Caco-2 (cell line): ENCODE data around the gene PAGR1. TPM values are rescaled to one million over a fixed set of nuclear protein-coding genes. Genes with fewer than 3 reads are reported as not detected.
"Not testable (repeated sequence)": the region's sequence is repeated elsewhere in the genome, so short reads cannot be mapped to it uniquely, and the experiment has no call there.

ENCODE experiments used
- BruUV-seq: library from RNA; stranded (reverse); fragments of 400-500 nt; replicated peaks from 2 replicates; lab custom pipeline; 2021; lab: Mats Ljungman, UMichigan
- CTCF ChIA-PET: fragments of 300-600 bp; sonication (Branson Sonifier 250); formaldehyde crosslinking; loops from one replicate; lab custom pipeline; 2022; ENCODE audit warnings: antibody characterized with exemption; lab: Charles Lee
- POLR2A ChIA-PET: fragments of 300-600 bp; sonication (Branson Sonifier 250); formaldehyde crosslinking; loops from one replicate; lab custom pipeline; 2022; ENCODE audit warnings: antibody characterized with exemption; lab: Charles Lee
- DNase-seq, 2 experiments: peaks; one replicate each; pipeline versions ENCODE4 v3.0.0 to v3.0.0-alpha.2; 2020 to 2022
- H3K27me3 ChIP-seq: replicated peaks from 2 replicates; pipeline ENCODE4 v1.6.0; 2011; ENCODE audit warnings: low read length; ENCODE audit not compliant: control insufficient read depth, insufficient read depth
- H3K36me3 ChIP-seq: 2 replicates; pipeline ENCODE4 v1.5.1; 2011; ENCODE audit warnings: low read length; ENCODE audit not compliant: control insufficient read depth, insufficient read depth
- H3K4me1 ChIP-seq: fragments of 250-450 bp; sonication (Bioruptor Pico); 2 replicates; pipeline ENCODE4 v1.5.1; 2020; ENCODE audit warnings: mild to moderate bottlenecking
- H3K4me3 ChIP-seq: 2 replicates; pipeline ENCODE4 v1.5.1; 2011; ENCODE audit warnings: low read depth, mild to moderate bottlenecking, control low read depth, low read length
- H3K9me3 ChIP-seq: fragments of 250-450 bp; sonication (Bioruptor Pico); 2 replicates; pipeline ENCODE4 v1.5.1; 2020; ENCODE audit warnings: mild to moderate bottlenecking, moderate library complexity
- H3K27ac Mint-ChIP-seq: one replicate; pipeline ENCODE4 v1.8.0; 2022; ENCODE audit warnings: mixed read lengths; ENCODE audit not compliant: unreplicated experiment
- H3K27me3 Mint-ChIP-seq: one replicate; pipeline ENCODE4 v1.8.0; 2022; ENCODE audit warnings: mixed read lengths; ENCODE audit not compliant: insufficient read depth, unreplicated experiment
- H3K36me3 Mint-ChIP-seq: one replicate; pipeline ENCODE4 v1.8.0; 2022; ENCODE audit warnings: mild to moderate bottlenecking, mixed read lengths; ENCODE audit not compliant: insufficient read depth, unreplicated experiment
- H3K4me1 Mint-ChIP-seq: one replicate; pipeline ENCODE4 v1.8.0; 2022; ENCODE audit warnings: low read depth, mixed read lengths; ENCODE audit not compliant: unreplicated experiment
- H3K4me3 Mint-ChIP-seq: one replicate; pipeline ENCODE4 v1.8.0; 2022; ENCODE audit warnings: mild to moderate bottlenecking, moderate library complexity, mixed read lengths; ENCODE audit not compliant: unreplicated experiment
- H3K9me3 Mint-ChIP-seq: one replicate; pipeline ENCODE4 v1.8.0; 2022; ENCODE audit warnings: mixed read lengths; ENCODE audit not compliant: unreplicated experiment
- CTCF ChIP-seq, 2 experiments: fragments of 200-600 bp in 1 of 2; IDR thresholded peaks; 1 replicate in 1 of 2; 2 replicates in 1 of 2; pipeline versions ENCODE4 v1.5.1 to v1.8.0; 2011 to 2022; ENCODE audit warnings: antibody characterized with exemption in 1 of 2, control low read depth in 1 of 2, inconsistent platforms in 1 of 2, low read depth in 1 of 2, low read length in 1 of 2, mild to moderate bottlenecking in 1 of 2, moderate library complexity in 1 of 2; ENCODE audit not compliant: insufficient read depth in 1 of 2, severe bottlenecking in 1 of 2, unreplicated experiment in 1 of 2
- intact Hi-C: fragments of 100-400 bp; cut with micrococcal nuclease; formaldehyde crosslinking; loops from one replicate; pipeline ENCODE4 v1.10.0; 2022; ENCODE audit not compliant: unreplicated experiment
- total RNA-seq: library from RNA; stranded (reverse); gene quantifications from 2 replicates; pipeline ENCODE4 v1.2.3, GENCODE V29; 2022

The PAGR1 gene
- total RNA-seq, 1 experiment from 2014 or later, result 33.0 TPM

DNA sequence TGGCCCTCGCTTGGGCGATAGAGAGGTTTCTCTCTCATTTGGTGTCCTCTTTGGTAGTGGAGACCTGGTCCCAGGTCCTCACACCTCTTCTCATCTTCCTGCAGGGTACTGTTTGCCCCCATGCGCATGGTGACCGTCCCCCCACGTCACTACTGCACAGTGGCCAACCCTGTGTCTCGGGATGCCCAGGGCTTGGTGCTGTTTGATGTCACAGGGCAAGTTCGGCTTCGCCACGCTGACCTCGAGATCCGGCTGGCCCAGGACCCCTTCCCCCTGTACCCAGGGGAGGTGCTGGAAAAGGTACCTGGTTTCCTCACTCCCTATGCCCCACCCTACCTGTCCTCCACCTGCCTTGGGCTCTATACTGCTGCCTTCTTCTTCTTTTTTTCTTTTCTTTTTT lies 14.8 kb downstream of the PAGR1 start:
- H3K36me3 Mint-ChIP-seq, result peaks cover 24% of the 10 kb centered on the region
- intact Hi-C loops, result no loop called here
- 0 out of 2 replicates have a peak, but pooled peaks cover 2% of the 10 kb centered on the region for H3K36me3 ChIP-seq

DNA sequence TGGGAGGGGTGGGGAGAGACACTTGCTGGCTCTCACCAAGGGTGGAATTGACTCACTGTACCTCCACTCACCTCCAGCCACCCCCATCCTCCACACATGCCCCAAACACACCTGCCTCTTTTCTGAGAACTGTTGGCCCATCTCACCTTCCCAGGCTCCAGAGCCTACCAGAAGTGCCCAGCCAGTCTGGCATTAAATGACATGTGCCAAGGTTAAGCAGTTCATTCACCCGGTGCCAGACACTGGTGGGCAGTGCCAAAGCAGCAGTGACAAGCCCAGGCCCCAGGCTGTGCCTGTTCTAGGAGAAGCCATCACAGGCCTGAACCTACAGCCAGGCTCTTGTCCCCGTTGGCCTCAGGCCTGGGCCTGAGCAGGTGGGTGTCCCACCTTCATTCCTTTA lies 15.5 kb downstream of the PAGR1 start:
- intact Hi-C loops, result no loop called here
- ChIA-PET CTCF (no interaction called here), POLR2A (no interaction called here)
- H3K9me3 ChIP-seq, result no peaks in the 10 kb centered on the region
- TF ChIP-seq CTCF (IDR thresholded peaks at IDR 0.05; ENCODE audit: insufficient read depth in 1 of 2, low read depth in 1 of 2, low read length in 1 of 2, severe bottlenecking in 1 of 2, unreplicated experiment in 1 of 2), result no peak
- peaks cover 20% of the 10 kb centered on the region for H3K4me1 Mint-ChIP-seq
- H3K4me3 Mint-ChIP-seq, result no peak overlapping the region
- H3K9me3 Mint-ChIP-seq, result no peaks in the 10 kb centered on the region
- H3K27me3 Mint-ChIP-seq, result no peaks in the 10 kb centered on the region
- 0 out of 2 replicates have a peak, but pooled peaks cover 2% of the 10 kb centered on the region for H3K36me3 ChIP-seq
- no TSS peak for BruUV-seq
- peak overlapping the region; percentile 89 for H3K27ac Mint-ChIP-seq
- peaks cover 31% of the 10 kb centered on the region for H3K4me1 ChIP-seq
- no peaks in the 10 kb centered on the region for H3K27me3 ChIP-seq
- no peak for DNase-seq
- H3K36me3 Mint-ChIP-seq, result peaks cover 25% of the 10 kb centered on the region
- H3K4me3 ChIP-seq, result no peak overlapping the region

More for the DNA sequence above, 14.8 kb downstream of the PAGR1 start:
- H3K4me1 ChIP-seq, result peaks cover 37% of the 10 kb centered on the region
- POLR2A ChIA-PET, result no interaction called here
- Mint-ChIP-seq H3K27me3 (no peaks in the 10 kb centered on the region), H3K4me3 (peak overlapping the region; percentile 59), H3K27ac (peak overlapping the region; percentile 89), H3K9me3 (no peaks in the 10 kb centered on the region), H3K4me1 (peaks cover 20% of the 10 kb centered on the region)
- CTCF ChIA-PET, result no interaction called here
- no peaks in the 10 kb centered on the region for H3K27me3 ChIP-seq
- TF ChIP-seq CTCF (IDR thresholded peaks at IDR 0.05; ENCODE audit: insufficient read depth in 1 of 2, low read depth in 1 of 2, low read length in 1 of 2, severe bottlenecking in 1 of 2, unreplicated experiment in 1 of 2), result no peak
- BruUV-seq, result no TSS peak
- no peak overlapping the region for H3K4me3 ChIP-seq
- H3K9me3 ChIP-seq, result no peaks in the 10 kb centered on the region
- no peak for DNase-seq

DNA sequence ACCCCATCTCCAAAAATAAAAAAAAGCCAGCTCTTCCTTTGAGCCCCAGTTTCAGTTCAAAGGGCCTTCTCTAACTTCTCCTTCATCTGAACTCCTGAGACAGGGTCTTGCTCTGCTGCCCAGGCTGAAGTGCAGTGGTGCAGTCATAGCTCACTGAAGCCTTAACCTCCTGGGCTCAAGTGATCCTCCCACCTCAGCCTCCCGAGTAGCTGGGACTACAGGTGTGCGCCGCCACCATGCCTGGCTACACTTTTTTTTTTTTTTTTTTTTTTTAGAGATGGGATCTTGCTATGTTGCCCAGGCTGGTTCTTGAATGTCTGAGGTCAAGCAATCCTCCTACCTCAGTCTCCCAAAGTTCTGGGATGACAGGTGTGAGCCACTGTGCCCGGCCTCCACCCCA lies 17.3 kb downstream of the PAGR1 start:
- H3K9me3 Mint-ChIP-seq, H3K27me3 ChIP-seq, intact Hi-C loops, H3K4me3 Mint-ChIP-seq, H3K36me3 ChIP-seq, H3K4me3 ChIP-seq, POLR2A ChIA-PET, DNase-seq, H3K27ac Mint-ChIP-seq, H3K9me3 ChIP-seq, BruUV-seq, H3K27me3 Mint-ChIP-seq: not testable (repeated sequence)
- Mint-ChIP-seq H3K36me3 (peaks cover 19% of the 10 kb centered on the region), H3K4me1 (peaks cover 14% of the 10 kb centered on the region)
- H3K4me1 ChIP-seq, result peaks cover 21% of the 10 kb centered on the region
- CTCF ChIA-PET, result interaction anchor here (1.2 kb wide), 1 partner anchor 9 kb away, joined by 3 read pairs; no protein-coding TSS in a partner anchor
